ENCODE data around the gene SLC38A6. TPM values are rescaled to one million over a fixed set of nuclear protein-coding genes. Genes with fewer than 3 reads are reported as not detected.
A peak's percentile ranks its signal among the peaks of the same experiment; 100 is the strongest.
"Not testable (repeated sequence)": the region's sequence is repeated elsewhere in the genome, so short reads cannot be mapped to it uniquely, and the experiment has no call there.

Gene SLC38A6
- total RNA-seq, 2 donors from 2014 or later: 5.5 to 7.6 TPM

DNA sequence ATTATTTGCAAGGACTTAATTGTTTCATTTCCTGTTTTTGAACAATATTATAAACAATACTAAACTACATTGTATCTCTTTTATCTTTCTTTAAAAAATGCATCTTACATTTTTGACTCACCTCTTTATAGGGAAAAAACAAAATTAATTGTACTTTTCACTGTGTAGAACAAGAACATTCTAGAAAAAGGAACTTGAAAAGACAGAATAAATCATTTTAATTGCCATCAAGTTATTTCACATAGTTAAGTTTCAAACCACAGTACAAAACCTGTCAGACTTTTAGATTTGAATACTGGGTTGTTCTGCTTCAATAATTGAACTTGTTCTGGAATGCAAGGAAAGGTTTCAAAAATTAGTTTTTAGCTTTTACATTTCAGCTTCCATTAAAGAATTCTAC is 50.0 kb downstream of the SLC38A6 start:
- no peak overlapping the region for H3K27ac Mint-ChIP-seq
- no peaks in the 10 kb centered on the region for H3K36me3 Mint-ChIP-seq
- no peak for ATAC-seq
- DNase-seq (ENCODE audit: low spot score in 2 of 2): no peak
- H3K9me3 Mint-ChIP-seq: no peaks in the 10 kb centered on the region

GRCh38 chr14:61033054-61033453 is 52.0 kb downstream of the SLC38A6 start:
- no peaks in the 10 kb centered on the region for H3K36me3 Mint-ChIP-seq
- ATAC-seq (no peak), DNase-seq (ENCODE audit: low spot score in 2 of 2) (no peak)
- H3K9me3 Mint-ChIP-seq: no peaks in the 10 kb centered on the region
- no peak overlapping the region for H3K27ac Mint-ChIP-seq

- no peaks in the 10 kb centered on the region for H3K9me3 Mint-ChIP-seq
- DNase-seq (ENCODE audit: low spot score in 2 of 2) (no peak), ATAC-seq (no peak)
- H3K36me3 Mint-ChIP-seq: no peaks in the 10 kb centered on the region
- H3K27ac Mint-ChIP-seq: no peak overlapping the region
Observed at GRCh38 chr14:61033855-61034254, 52.8 kb downstream of the SLC38A6 start.

GRCh38 chr14:61034416-61035120 is 53.5 kb downstream of the SLC38A6 start:
- peak in 1 of 2 donors; percentile 30 for DNase-seq (ENCODE audit: low spot score in 2 of 2)
- no peak overlapping the region for H3K27ac Mint-ChIP-seq
- H3K36me3 Mint-ChIP-seq: no peaks in the 10 kb centered on the region
- peak in 1 of 2 donors; percentile 86 for ATAC-seq
- H3K9me3 Mint-ChIP-seq: no peaks in the 10 kb centered on the region

GRCh38 chr14:61037215-61037614 is 56.2 kb downstream of the SLC38A6 start:
- Mint-ChIP-seq H3K36me3 (no peaks in the 10 kb centered on the region), H3K27ac (no peak overlapping the region), H3K9me3 (no peaks in the 10 kb centered on the region)
- ATAC-seq (no peak), DNase-seq (ENCODE audit: low spot score in 2 of 2) (no peak)

DNA sequence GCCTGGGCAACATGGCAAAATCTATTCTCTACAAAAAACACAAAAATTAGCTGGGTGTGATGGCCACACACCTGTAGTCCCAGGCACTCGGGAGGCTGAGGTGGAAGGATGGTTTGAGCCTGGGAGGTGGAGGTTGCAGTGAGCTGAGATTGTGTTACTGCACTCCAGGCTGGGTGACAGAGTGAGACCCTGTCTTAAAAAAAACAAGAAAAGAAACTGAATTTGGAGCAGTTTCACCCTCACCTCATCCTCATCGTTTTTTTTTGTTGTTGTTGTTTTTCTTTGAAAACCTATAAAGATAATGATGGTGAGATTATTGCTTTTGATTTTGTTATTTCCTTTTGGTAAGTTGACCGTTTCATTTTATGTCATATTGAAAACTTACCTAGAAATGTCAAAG is 60.7 kb downstream of the SLC38A6 start:
- H3K36me3 Mint-ChIP-seq: no peaks in the 10 kb centered on the region
- DNase-seq (ENCODE audit: low spot score in 2 of 2) (no peak), ATAC-seq (no peak)
- no peaks in the 10 kb centered on the region for H3K9me3 Mint-ChIP-seq
- peak overlapping the region in 1 of 2 donors; percentile 22 for H3K27ac Mint-ChIP-seq

DNA sequence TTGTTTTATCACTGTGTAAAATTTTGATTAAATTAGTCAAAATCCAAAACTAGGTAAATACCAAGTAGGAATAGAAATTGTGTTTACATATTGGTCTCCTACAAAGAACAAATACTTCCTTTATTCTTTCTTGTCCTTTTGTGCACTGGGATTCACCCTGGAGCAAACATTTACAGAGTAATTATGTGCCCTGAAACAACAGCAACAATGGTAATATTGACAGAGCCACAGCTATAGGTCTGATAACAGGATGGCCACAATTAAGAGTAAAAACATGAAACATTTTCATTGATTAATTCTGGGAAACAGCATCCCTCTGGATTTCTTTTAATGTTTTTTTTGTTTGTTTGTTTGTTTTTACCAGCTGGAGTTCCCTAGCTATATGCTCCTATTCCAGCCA is 61.2 kb downstream of the SLC38A6 start:
- no peaks in the 10 kb centered on the region for H3K36me3 Mint-ChIP-seq
- ATAC-seq (no peak), DNase-seq (ENCODE audit: low spot score in 2 of 2) (no peak)
- H3K27ac Mint-ChIP-seq: no peak overlapping the region
- H3K9me3 Mint-ChIP-seq: no peaks in the 10 kb centered on the region

DNA sequence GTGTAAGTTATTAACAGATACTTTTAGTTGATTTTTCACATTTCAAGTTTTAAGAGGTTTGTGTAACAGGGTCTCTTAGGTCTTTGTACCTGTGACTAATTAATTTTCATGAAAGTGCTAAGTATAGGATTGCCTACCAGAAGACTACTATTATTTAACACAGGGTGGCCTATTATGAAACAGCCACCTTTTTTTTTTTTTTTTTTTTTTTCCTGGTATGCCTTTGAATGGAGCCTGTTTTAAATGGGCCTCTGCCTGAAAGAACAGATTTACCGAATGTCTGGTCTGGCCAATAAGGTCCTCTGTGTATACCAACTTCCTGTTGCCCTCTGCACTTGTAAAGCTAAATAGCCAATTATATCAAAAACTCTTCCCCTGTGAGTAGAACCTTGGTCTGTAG is 62.5 kb downstream of the SLC38A6 start:
- ATAC-seq (no peak), DNase-seq (ENCODE audit: low spot score in 2 of 2) (no peak)
- Mint-ChIP-seq H3K9me3 (no peaks in the 10 kb centered on the region), H3K27ac (no peak overlapping the region), H3K36me3 (no peaks in the 10 kb centered on the region)

- Mint-ChIP-seq H3K9me3 (no peaks in the 10 kb centered on the region), H3K27ac (no peak overlapping the region), H3K36me3 (no peaks in the 10 kb centered on the region)
- no peak for DNase-seq (ENCODE audit: low spot score in 2 of 2)
- no peak for ATAC-seq
Observed at GRCh38 chr14:61047021-61047420, 66.0 kb downstream of the SLC38A6 start.

DNA sequence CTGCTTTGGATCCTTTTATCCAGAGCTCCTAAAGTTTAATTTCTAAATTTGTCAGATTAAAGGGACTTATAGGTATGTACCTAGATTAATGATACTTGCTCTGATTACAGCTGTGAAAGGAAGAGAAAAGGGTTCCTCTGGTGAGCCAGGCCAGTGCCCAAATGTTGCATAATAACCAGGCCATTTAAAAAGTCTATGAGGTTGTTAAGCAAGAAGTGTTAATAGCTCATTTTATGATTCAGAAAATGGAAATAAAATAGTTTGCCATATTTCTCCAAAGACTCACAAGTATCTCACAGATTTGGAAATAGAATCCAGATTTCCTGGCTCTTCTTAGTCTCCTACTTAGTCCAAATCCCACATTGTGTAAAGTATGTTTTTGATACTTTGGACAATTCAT is 67.6 kb downstream of the SLC38A6 start:
- H3K27ac Mint-ChIP-seq: no peak overlapping the region
- DNase-seq (ENCODE audit: low spot score in 2 of 2) (no peak), ATAC-seq (no peak)
- H3K36me3 Mint-ChIP-seq: peaks cover under 1 to 5% of the 10 kb centered on the region in 2 donors
- H3K9me3 Mint-ChIP-seq: no peaks in the 10 kb centered on the region

GRCh38 chr14:61050417-61050816 is 69.4 kb downstream of the SLC38A6 start:
- H3K9me3 Mint-ChIP-seq: peaks cover 5% of the 10 kb centered on the region in 2 donors
- DNase-seq (ENCODE audit: low spot score in 2 of 2): no peak
- peaks cover 11 to 16% of the 10 kb centered on the region in 2 donors for H3K36me3 Mint-ChIP-seq
- no peak for ATAC-seq
- no peak overlapping the region for H3K27ac Mint-ChIP-seq

GRCh38 chr14:61051051-61051450 is 70.0 kb downstream of the SLC38A6 start:
- Mint-ChIP-seq H3K27ac (no peak overlapping the region), H3K36me3 (peaks cover 11 to 16% of the 10 kb centered on the region in 2 donors), H3K9me3 (peaks cover 5% of the 10 kb centered on the region in 2 donors)
- no peak for ATAC-seq
- DNase-seq (ENCODE audit: low spot score in 2 of 2): no peak

DNA sequence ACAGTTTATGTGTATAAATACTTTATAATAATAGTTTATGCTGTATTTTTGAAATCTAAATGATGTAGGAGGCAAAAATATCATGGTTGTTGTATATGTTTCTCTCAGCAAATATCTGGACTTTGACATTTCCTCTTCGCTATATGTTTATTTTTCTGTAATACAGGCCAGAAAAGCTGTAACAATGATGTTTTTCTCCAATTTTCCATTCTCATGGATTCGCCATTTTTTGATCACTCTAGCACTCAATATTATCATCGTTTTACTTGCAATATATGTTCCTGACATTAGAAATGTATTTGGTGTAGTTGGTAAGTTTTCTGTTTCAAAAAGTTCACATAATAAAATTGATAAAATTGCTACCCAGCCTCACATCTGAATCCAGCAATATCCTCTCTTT is 70.6 kb downstream of the SLC38A6 start:
- Mint-ChIP-seq H3K36me3 (peaks cover 11 to 16% of the 10 kb centered on the region in 2 donors), H3K27ac (no peak overlapping the region), H3K9me3 (peaks cover 5% of the 10 kb centered on the region in 2 donors)
- no peak for ATAC-seq
- DNase-seq (ENCODE audit: low spot score in 2 of 2): no peak

DNA sequence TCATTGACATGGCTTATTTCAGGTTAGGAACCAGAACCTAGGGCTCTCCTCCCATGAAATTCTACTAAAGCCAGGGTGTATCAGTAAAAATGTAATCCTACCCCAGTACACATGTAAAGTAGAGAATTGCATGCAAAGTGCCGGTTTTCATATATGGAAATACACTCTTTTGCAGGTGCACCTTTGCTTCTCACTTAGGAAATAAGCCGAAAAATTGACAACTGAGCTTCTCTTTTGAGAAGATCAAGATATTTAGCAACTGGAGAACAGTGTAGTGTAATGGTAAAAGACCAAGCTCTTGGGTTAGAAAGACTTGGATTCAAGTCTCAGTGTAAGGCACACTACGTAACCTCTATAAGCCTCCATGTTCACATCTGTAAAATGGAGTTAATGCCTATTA is 82.4 kb downstream of the SLC38A6 start:
- Mint-ChIP-seq H3K36me3 (peaks cover 9 to 10% of the 10 kb centered on the region in 2 donors), H3K27ac (no peak overlapping the region), H3K9me3 (no peaks in the 10 kb centered on the region)
- ATAC-seq: no peak
- no peak for DNase-seq (ENCODE audit: low spot score in 2 of 2)

DNA sequence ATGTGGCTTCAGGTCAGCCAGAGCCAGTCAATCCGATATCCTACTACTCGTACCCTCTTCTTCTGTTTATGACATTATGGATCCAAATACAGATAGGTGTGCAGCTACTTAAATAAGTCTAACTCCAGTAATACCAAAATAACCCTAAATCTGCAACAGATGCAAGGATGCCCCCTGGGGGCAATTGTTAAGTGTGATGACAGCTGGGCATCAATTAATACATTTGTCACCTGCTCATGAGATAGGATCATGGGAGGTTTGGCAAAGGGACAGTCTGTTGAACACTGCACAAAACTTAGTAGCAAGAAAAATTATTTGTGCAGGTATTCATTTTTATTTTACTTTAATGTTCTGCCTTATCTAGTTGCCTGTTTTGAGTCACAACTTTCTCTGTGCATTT is 83.2 kb downstream of the SLC38A6 start:
- no peaks in the 10 kb centered on the region for H3K9me3 Mint-ChIP-seq
- DNase-seq (ENCODE audit: low spot score in 2 of 2): no peak
- H3K36me3 Mint-ChIP-seq: peaks cover 9 to 10% of the 10 kb centered on the region in 2 donors
- ATAC-seq: no peak
- H3K27ac Mint-ChIP-seq: no peak overlapping the region

GRCh38 chr14:61064856-61065255 is 83.8 kb downstream of the SLC38A6 start:
- Mint-ChIP-seq H3K9me3 (peaks cover 0 to under 1% of the 10 kb centered on the region in 2 donors), H3K36me3 (peaks cover 9 to 11% of the 10 kb centered on the region in 2 donors), H3K27ac (no peak overlapping the region)
- ATAC-seq (no peak), DNase-seq (ENCODE audit: low spot score in 2 of 2) (no peak)

GRCh38 chr14:61065656-61066055 is 84.6 kb downstream of the SLC38A6 start:
- no peak for DNase-seq (ENCODE audit: low spot score in 2 of 2)
- ATAC-seq: no peak
- Mint-ChIP-seq H3K9me3 (peaks cover 0 to 4% of the 10 kb centered on the region in 2 donors), H3K27ac (no peak overlapping the region), H3K36me3 (peaks cover 9 to 16% of the 10 kb centered on the region in 2 donors)

DNA sequence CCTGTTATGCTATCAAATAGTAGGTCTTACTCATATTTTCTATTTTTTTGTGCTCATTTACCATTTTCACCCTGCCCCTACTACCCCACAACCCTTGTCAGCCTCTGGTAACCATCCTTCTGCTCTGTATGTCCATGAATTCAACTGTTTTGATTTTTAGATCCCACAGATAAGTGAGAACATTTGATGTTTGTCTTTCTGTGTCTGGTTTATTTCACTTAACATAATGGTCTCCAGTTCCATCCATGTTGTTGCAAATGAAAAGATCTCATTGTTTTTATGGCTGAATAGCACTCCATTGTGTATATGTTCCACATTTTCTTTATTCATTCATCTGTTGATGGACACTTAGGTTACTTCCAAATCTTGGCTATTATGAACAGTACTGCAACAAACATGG is 91.4 kb downstream of the SLC38A6 start:
- H3K27ac Mint-ChIP-seq; H3K9me3 Mint-ChIP-seq; DNase-seq (ENCODE audit: low spot score in 2 of 2); H3K36me3 Mint-ChIP-seq; ATAC-seq: not testable (repeated sequence)
